GM18868 (cell line): ENCODE results near the gene FAM89B.
"Not testable (repeated sequence)": the region's sequence is repeated elsewhere in the genome, so short reads cannot be mapped to it uniquely, and the experiment has no call there.

ENCODE experiments used
- ATAC-seq: cut with Tn5 transposase; IDR thresholded peaks from one replicate; pipeline ENCODE4 v1.9.1; 2021; ENCODE audit warnings: mild to moderate bottlenecking, moderate library complexity; ENCODE audit not compliant: unreplicated experiment

The FAM89B gene

GRCh38 chr11:65556470-65557279, 15.7 kb upstream of the FAM89B start:
- no peak for ATAC-seq

GRCh38 chr11:65557280-65558001, 14.9 kb upstream of the FAM89B start:
- ATAC-seq: no peak

GRCh38 chr11:65558002-65558929, 14.1 kb upstream of the FAM89B start, which contains the start of gene LTBP3:
LTBP3 (minus strand) TSS chr11:65558359; CDS start chr11:65557959, 400 bp downstream.
- ATAC-seq: no peak

GRCh38 chr11:65558930-65559509, 13.3 kb upstream of the FAM89B start:
- ATAC-seq: no peak

GRCh38 chr11:65559535-65559934, 12.8 kb upstream of the FAM89B start:
- ATAC-seq: no peak

GRCh38 chr11:65559951-65560537, 12.3 kb upstream of the FAM89B start:
- ATAC-seq: no peak

GRCh38 chr11:65560555-65561418, 11.6 kb upstream of the FAM89B start:
- no peak for ATAC-seq

GRCh38 chr11:65562020-65562419, 10.3 kb upstream of the FAM89B start:
- ATAC-seq: no peak

- ATAC-seq: no peak
Observed at GRCh38 chr11:65562788-65563187, 9.6 kb upstream of the FAM89B start.

GRCh38 chr11:65563601-65564000, 8.7 kb upstream of the FAM89B start:
- no peak for ATAC-seq

GRCh38 chr11:65564879-65565559, 7.3 kb upstream of the FAM89B start:
- not testable (repeated sequence) for ATAC-seq

- ATAC-seq: no peak
Observed at GRCh38 chr11:65565624-65566453, 6.5 kb upstream of the FAM89B start.

- no peak for ATAC-seq
Observed at GRCh38 chr11:65569164-65569972, 3.0 kb upstream of the FAM89B start.

GRCh38 chr11:65569973-65570918, 2.1 kb upstream of the FAM89B start, which contains the start of gene ZNRD2:
ZNRD2 (plus strand) TSS chr11:65570477; CDS start chr11:65570492, 15 bp downstream.
- ATAC-seq: peak; percentile 73

- ATAC-seq: no peak
Observed at GRCh38 chr11:65571420-65571819, 918 bp upstream of the FAM89B start.

GRCh38 chr11:65571940-65572339, 398 bp upstream of the FAM89B start:
- no peak for ATAC-seq
